ENCODE results near the gene FGF14. TPM values are rescaled to one million over a fixed set of nuclear protein-coding genes. Genes with fewer than 3 reads are reported as not detected.

Gene FGF14
- total RNA-seq, 1 donor from 2014 or later, result 1.4 TPM

- H3F3A ChIP-seq (ENCODE audit: low read depth), result no peaks in the 10 kb centered on the region
- no peaks in the 10 kb centered on the region for H3K36me3 ChIP-seq
- H3K9ac ChIP-seq, result no peak overlapping the region
- Mint-ChIP-seq H3K36me3 (no peaks in the 10 kb centered on the region), H3K4me1 (peaks cover 5% of the 10 kb centered on the region), H3K9me3 (no peaks in the 10 kb centered on the region), H3K4me3 (no peak overlapping the region), H3K27ac (no peak overlapping the region), H3K27me3 (ENCODE audit: insufficient read depth, low read depth) (no peaks in the 10 kb centered on the region)
- no peaks in the 10 kb centered on the region for H3K79me2 ChIP-seq (ENCODE audit: low read depth)
- no peaks in the 10 kb centered on the region for H4K20me1 ChIP-seq (ENCODE audit: low read depth)
- H3K4me1 ChIP-seq, result peaks cover under 1% of the 10 kb centered on the region
- H3K4me2 ChIP-seq, result no peak overlapping the region
- no peaks in the 10 kb centered on the region for H3K9me3 ChIP-seq (ENCODE audit: low read depth)
- no peaks in the 10 kb centered on the region for H3K27me3 ChIP-seq
- no peak for DNase-seq (ENCODE audit: low spot score)
- TF ChIP-seq EZH2 (IDR thresholded peaks at IDR 0.05), result no peak
- no peak for TF ChIP-seq CTCF (IDR thresholded peaks at IDR 0.05)
- TF ChIP-seq EZH2phosphoT487 (IDR thresholded peaks at IDR 0.05), result no peak
- no peak overlapping the region for H3K27ac ChIP-seq
- H2AFZ ChIP-seq (replicated peaks), result no peak overlapping the region
- H3K4me3 ChIP-seq, result no peak overlapping the region
Observed at GRCh38 chr13:101965096-101965495, 436.8 kb downstream of the FGF14 start.

GRCh38 chr13:101959016-101959415, 442.8 kb downstream of the FGF14 start:
- no peaks in the 10 kb centered on the region for H3K4me1 Mint-ChIP-seq
- H3K27me3 Mint-ChIP-seq (ENCODE audit: insufficient read depth, low read depth), result peaks cover 3% of the 10 kb centered on the region

GRCh38 chr13:101955764-101956163, 446.1 kb downstream of the FGF14 start:
- TF ChIP-seq CTCF (IDR thresholded peaks at IDR 0.05) (no peak), EZH2phosphoT487 (IDR thresholded peaks at IDR 0.05) (no peak), EZH2 (IDR thresholded peaks at IDR 0.05) (no peak)
- H3K27ac ChIP-seq, result no peak overlapping the region
- Mint-ChIP-seq H3K4me3 (no peak overlapping the region), H3K9me3 (peaks cover 3% of the 10 kb centered on the region), H3K27ac (no peak overlapping the region), H3K4me1 (no peaks in the 10 kb centered on the region), H3K36me3 (no peaks in the 10 kb centered on the region), H3K27me3 (ENCODE audit: insufficient read depth, low read depth) (peaks cover 3% of the 10 kb centered on the region)
- no peaks in the 10 kb centered on the region for H3K79me2 ChIP-seq (ENCODE audit: low read depth)
- H3K36me3 ChIP-seq, result no peaks in the 10 kb centered on the region
- H3K4me3 ChIP-seq, result no peak overlapping the region
- no peak for DNase-seq (ENCODE audit: low spot score)
- H3K9ac ChIP-seq, result no peak overlapping the region
- H4K20me1 ChIP-seq (ENCODE audit: low read depth), result no peaks in the 10 kb centered on the region
- no peaks in the 10 kb centered on the region for H3K4me1 ChIP-seq
- H3K27me3 ChIP-seq, result no peaks in the 10 kb centered on the region
- no peak overlapping the region for H3K4me2 ChIP-seq
- H3F3A ChIP-seq (ENCODE audit: low read depth), result no peaks in the 10 kb centered on the region
- no peaks in the 10 kb centered on the region for H3K9me3 ChIP-seq (ENCODE audit: low read depth)
- no peak overlapping the region for H2AFZ ChIP-seq (replicated peaks)

More at GRCh38 chr13:101959016-101959415, 442.8 kb downstream of the FGF14 start:
- Histone ChIP-seq H4K20me1 (ENCODE audit: low read depth) (no peaks in the 10 kb centered on the region), H3F3A (ENCODE audit: low read depth) (no peaks in the 10 kb centered on the region), H2AFZ (replicated peaks) (no peak overlapping the region), H3K4me2 (no peak overlapping the region), H3K9ac (no peak overlapping the region), H3K79me2 (ENCODE audit: low read depth) (no peaks in the 10 kb centered on the region), H3K9me3 (ENCODE audit: low read depth) (no peaks in the 10 kb centered on the region), H3K27ac (no peak overlapping the region), H3K27me3 (no peaks in the 10 kb centered on the region), H3K36me3 (no peaks in the 10 kb centered on the region), H3K4me3 (no peak overlapping the region), H3K4me1 (no peaks in the 10 kb centered on the region)
- Mint-ChIP-seq H3K4me3 (no peak overlapping the region), H3K36me3 (no peaks in the 10 kb centered on the region), H3K9me3 (peaks cover 3% of the 10 kb centered on the region), H3K27ac (no peak overlapping the region)
- DNase-seq (ENCODE audit: low spot score), result no peak
- TF ChIP-seq EZH2 (IDR thresholded peaks at IDR 0.05) (no peak), EZH2phosphoT487 (IDR thresholded peaks at IDR 0.05) (no peak), CTCF (IDR thresholded peaks at IDR 0.05) (no peak)

All from neural progenitor cell (in vitro differentiated cells).